Stimulated activated CD4-positive, alpha-beta T cell treated with anti-CD3 and anti-CD28 coated beads, Interleukin-2, amount 100 ng/mL, for 24 hours (primary cell): ENCODE measurements around the gene SLC36A1.

ENCODE experiments used
- DNase-seq, 2 donors: peaks; one replicate each; pipeline ENCODE4 v3.0.0-alpha.2; 2020

Gene SLC36A1

DNA sequence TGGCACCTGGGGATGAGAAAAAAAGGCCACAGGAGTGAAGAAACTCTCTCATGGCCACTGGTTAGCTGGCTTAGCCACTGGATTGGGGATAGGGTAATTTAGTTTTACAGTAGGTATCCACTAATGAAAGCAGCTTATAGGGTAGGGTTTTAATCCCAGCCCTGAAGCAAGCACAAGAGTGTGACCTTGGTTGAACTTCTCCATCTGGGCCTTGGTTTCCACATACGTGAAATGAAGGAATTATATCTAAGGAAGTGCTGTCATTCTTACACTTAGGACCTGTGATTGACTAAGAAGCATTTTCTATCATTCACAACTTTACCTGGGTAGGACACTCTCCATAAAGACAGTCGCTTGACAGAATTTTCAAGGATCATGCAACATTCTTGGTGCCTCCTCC lies 94.2 kb downstream of the SLC36A1 start:
- DNase-seq = no peak
